ENCODE measurements around the gene SLC9A9. TPM values are rescaled to one million over a fixed set of nuclear protein-coding genes. Genes with fewer than 3 reads are reported as not detected.
A peak's percentile ranks its signal among the peaks of the same experiment; 100 is the strongest.

SLC9A9 gene
- polyA plus RNA-seq, 1 donor (not counting 4 experiments of a cell fraction or from before 2014, with no cell fraction given), result 5.2 TPM

DNA sequence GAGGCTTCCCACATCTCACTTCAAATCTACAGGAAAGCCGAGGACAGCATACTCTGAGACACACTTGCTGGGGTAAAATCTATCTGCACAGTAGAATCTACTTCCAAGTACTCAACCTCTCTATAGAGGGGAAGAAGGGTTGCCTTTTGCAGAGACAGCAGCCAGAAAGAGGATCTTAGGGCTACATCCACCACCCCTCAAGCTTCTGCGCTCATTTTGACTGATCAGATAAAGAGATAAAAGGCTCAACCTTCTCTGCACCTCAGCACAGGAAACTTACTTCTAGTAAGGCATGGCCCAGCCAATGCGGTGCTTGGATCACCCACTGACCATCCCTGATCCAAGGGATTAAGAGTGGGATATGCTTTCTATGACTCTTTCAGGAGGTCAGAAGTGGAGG is 6.9 kb upstream of the SLC9A9 start:
- dilution Hi-C loops (cut with MboI; ENCODE audit: extremely low pct_ligation_motif_present, low sequenced_read_pairs), result no loop called here
- no peak for FAIRE-seq
- H3K9ac ChIP-seq (ENCODE audit: control insufficient read depth, extremely low read depth, insufficient read depth, low read length), result no peak overlapping the region

DNA sequence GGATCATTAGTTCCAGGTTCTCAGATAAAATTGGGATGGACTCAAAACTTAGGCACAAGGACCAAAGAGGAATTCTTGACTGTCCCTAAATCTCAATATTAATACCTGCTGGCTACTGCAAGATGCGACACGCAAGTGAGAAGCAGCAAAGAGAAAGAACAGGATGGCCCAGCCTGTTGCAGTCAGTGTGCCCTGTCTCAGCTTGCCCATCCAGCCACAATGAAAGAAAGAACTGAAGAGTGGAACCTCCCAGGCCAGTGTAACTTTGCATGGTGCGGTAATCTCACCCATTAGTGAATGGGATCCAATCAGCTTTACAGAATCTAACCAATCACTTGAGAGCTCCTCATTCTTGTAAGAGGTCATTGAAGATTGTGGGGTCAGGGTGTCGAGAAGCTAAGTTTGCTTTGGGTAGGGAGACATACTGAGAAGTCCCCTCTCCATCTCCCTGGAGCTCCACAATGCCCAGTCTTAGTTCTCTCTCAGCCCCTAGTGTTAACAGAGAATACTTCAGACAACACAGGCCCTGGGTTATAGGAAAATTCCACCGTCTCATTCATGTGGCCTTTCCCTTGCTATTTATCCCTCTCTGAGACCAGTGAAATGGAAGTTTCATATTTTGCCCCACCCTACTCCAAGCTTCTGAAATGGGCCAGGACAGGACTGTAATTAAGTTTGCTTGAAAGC is 3.2 kb upstream of the SLC9A9 start:
- TF ChIP-seq EZH2 (IDR thresholded peaks at IDR 0.05; ENCODE audit: low read length) (no peak), CTCF (optimal IDR thresholded peaks at IDR 0.05 in 1 of 3, IDR thresholded peaks at IDR 0.05 in 1 of 3, conservative IDR thresholded peaks at IDR 0.05 in 1 of 3; ENCODE audit: extremely low read depth in 1 of 3, insufficient read depth in 2 of 3, low read length in 3 of 3) (peak in 1 of 3 experiments; percentile 22)
- peak overlapping the region; percentile 88 for H2AFZ ChIP-seq (ENCODE audit: control insufficient read depth, low read length)
- DNase-seq (ENCODE audit: low read depth, low spot score) (peak; percentile 23), FAIRE-seq (peak; percentile 99)
- H3K4me2 ChIP-seq (ENCODE audit: control insufficient read depth, extremely low read depth, insufficient read depth, low read depth, low read length), result peak overlapping the region; percentile 69
- H3K9me1 ChIP-seq (ENCODE audit: control insufficient read depth, extremely low read depth, insufficient read depth, low read length), result no peaks in the 10 kb centered on the region
- peak overlapping the region; percentile 65 for H3K27ac ChIP-seq (ENCODE audit: control insufficient read depth, insufficient read depth, low read length)
- H3K4me1 ChIP-seq (ENCODE audit: control insufficient read depth, extremely low read depth, insufficient read depth, low read length), result peaks cover 33% of the 10 kb centered on the region
- H3K79me2 ChIP-seq (ENCODE audit: control insufficient read depth, insufficient read depth, low read length), result no peaks in the 10 kb centered on the region
- H3K9me3 ChIP-seq (ENCODE audit: control insufficient read depth, low read depth, low read length), result no peaks in the 10 kb centered on the region
- no peaks in the 10 kb centered on the region for H3K36me3 ChIP-seq (ENCODE audit: control insufficient read depth in 2 of 2, extremely low read depth in 1 of 2, insufficient read depth in 2 of 2, low read length in 2 of 2)
- no peak overlapping the region for H3K9ac ChIP-seq (ENCODE audit: control insufficient read depth, extremely low read depth, insufficient read depth, low read length)
- H3K27me3 ChIP-seq (ENCODE audit: control insufficient read depth, extremely low read depth, insufficient read depth, low read length), result no peaks in the 10 kb centered on the region
- H3K4me3 ChIP-seq (ENCODE audit: control insufficient read depth in 2 of 3, extremely low read depth in 1 of 3, insufficient read depth in 2 of 3, low read depth in 1 of 3, low read length in 3 of 3), result peak overlapping the region in 1 of 3 experiments; percentile 26
- no peaks in the 10 kb centered on the region for H4K20me1 ChIP-seq (ENCODE audit: control insufficient read depth, extremely low read depth, insufficient read depth, low read length)
- dilution Hi-C loops (cut with MboI; ENCODE audit: extremely low pct_ligation_motif_present, low sequenced_read_pairs), result no loop called here

More for the DNA sequence above, 6.9 kb upstream of the SLC9A9 start:
- H3K27me3 ChIP-seq (ENCODE audit: control insufficient read depth, extremely low read depth, insufficient read depth, low read length), result no peaks in the 10 kb centered on the region
- TF ChIP-seq EZH2 (IDR thresholded peaks at IDR 0.05; ENCODE audit: low read length) (no peak), CTCF (optimal IDR thresholded peaks at IDR 0.05 in 1 of 3, IDR thresholded peaks at IDR 0.05 in 1 of 3, conservative IDR thresholded peaks at IDR 0.05 in 1 of 3; ENCODE audit: extremely low read depth in 1 of 3, insufficient read depth in 2 of 3, low read length in 3 of 3) (no peak)
- H3K4me2 ChIP-seq (ENCODE audit: control insufficient read depth, extremely low read depth, insufficient read depth, low read depth, low read length), result no peak overlapping the region
- no peak overlapping the region for H3K27ac ChIP-seq (ENCODE audit: control insufficient read depth, insufficient read depth, low read length)
- peak overlapping the region; percentile 26 for H2AFZ ChIP-seq (ENCODE audit: control insufficient read depth, low read length)
- H3K9me1 ChIP-seq (ENCODE audit: control insufficient read depth, extremely low read depth, insufficient read depth, low read length), result no peaks in the 10 kb centered on the region
- H3K4me1 ChIP-seq (ENCODE audit: control insufficient read depth, extremely low read depth, insufficient read depth, low read length), result peaks cover 17% of the 10 kb centered on the region
- H3K4me3 ChIP-seq (ENCODE audit: control insufficient read depth in 2 of 3, extremely low read depth in 1 of 3, insufficient read depth in 2 of 3, low read depth in 1 of 3, low read length in 3 of 3), result no peak overlapping the region
- H3K79me2 ChIP-seq (ENCODE audit: control insufficient read depth, insufficient read depth, low read length), result no peaks in the 10 kb centered on the region
- H4K20me1 ChIP-seq (ENCODE audit: control insufficient read depth, extremely low read depth, insufficient read depth, low read length), result no peaks in the 10 kb centered on the region
- DNase-seq (ENCODE audit: low read depth, low spot score), result no peak
- H3K9me3 ChIP-seq (ENCODE audit: control insufficient read depth, low read depth, low read length), result no peaks in the 10 kb centered on the region
- H3K36me3 ChIP-seq (ENCODE audit: control insufficient read depth in 2 of 2, extremely low read depth in 1 of 2, insufficient read depth in 2 of 2, low read length in 2 of 2), result no peaks in the 10 kb centered on the region

All from keratinocyte (primary cell).